ENCODE data around the gene NBAS. TPM values are rescaled to one million over a fixed set of nuclear protein-coding genes. Genes with fewer than 3 reads are reported as not detected.
"Not testable (repeated sequence)": the region's sequence is repeated elsewhere in the genome, so short reads cannot be mapped to it uniquely, and the experiment has no call there.

The NBAS gene
- polyA plus RNA-seq, 1 donor, result 67.3 TPM

DNA sequence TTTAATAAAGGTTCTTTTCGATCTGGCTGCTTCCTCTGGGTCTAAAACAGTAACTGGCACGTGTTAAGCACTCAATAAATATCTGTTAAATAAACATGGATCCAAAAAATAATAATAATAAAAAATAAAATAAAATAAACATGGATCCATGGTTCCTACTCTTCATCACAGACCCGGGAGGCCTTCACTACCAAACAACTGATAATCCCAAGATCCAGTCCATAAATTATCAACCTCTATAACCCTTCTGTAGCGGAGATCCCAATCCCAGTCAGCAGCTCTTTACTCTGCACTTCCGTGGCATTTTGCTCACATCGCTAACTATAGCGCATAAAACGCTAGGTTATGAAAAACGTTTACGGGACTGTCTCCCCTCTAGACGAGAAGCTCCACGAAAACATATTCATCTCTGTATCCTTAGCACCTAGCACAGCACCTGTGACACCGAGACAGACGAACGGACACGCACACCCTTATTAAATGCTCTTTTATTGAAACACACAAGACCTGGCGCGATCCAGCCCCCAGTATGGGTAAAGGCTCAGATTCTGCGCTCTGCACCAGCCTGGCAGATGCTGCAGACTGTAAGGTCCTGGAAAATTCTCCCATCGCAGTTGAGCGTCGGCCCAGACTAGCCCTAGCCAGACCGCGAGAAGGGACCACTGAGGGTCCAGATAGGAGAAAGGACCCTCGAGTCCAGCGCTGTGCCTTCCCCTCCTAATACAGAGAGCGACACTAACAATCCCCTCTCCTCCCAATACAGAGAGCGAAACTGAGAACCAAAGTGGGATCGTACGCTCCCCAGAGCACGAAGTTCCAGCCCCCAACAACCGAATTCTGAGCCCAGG, 770 bp downstream of the NBAS start:
- peak; percentile 43 for DNase-seq

DNA sequence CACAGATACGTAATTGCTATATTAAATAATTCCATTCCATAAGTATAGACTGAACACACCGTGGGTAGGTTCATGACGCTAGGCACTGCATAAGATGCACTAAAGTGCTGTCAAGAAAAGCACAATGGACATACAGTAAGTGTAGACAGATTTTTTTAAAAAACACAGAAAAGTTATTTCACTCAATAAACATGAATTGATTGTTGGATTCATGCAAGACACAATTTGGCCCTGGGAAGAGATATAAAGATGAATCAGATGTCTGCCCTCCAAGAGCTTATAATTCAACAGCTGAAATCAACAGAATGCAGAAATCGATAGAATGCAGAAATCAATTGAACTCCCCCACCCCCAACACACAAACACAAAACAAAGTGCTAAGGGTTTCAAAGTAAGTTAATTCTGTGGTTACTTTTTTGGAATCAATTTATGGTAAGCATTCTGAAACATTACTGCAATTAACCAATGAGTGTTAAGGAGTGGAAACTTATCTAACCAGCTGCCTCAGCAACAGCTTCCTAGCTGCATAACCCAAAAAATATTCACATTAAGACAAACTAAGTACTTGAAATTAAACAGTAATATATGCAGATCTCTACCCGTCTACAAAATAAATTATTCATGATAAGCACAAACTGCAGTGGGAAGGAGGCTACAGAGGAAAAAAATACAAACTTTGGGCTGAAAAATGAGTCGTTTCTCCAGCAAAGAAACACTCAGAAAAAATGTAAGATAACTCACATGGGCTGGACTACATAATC, 1.6 kb downstream of the NBAS start:
- no peak for DNase-seq

- DNase-seq, result no peak
These were observed 3.2 kb downstream of the NBAS start for GRCh38 chr2:15557887-15558311.

GRCh38 chr2:15556311-15556930, 4.7 kb downstream of the NBAS start:
- DNase-seq, result no peak

GRCh38 chr2:15555760-15556193, 5.4 kb downstream of the NBAS start:
- no peak for DNase-seq

DNA sequence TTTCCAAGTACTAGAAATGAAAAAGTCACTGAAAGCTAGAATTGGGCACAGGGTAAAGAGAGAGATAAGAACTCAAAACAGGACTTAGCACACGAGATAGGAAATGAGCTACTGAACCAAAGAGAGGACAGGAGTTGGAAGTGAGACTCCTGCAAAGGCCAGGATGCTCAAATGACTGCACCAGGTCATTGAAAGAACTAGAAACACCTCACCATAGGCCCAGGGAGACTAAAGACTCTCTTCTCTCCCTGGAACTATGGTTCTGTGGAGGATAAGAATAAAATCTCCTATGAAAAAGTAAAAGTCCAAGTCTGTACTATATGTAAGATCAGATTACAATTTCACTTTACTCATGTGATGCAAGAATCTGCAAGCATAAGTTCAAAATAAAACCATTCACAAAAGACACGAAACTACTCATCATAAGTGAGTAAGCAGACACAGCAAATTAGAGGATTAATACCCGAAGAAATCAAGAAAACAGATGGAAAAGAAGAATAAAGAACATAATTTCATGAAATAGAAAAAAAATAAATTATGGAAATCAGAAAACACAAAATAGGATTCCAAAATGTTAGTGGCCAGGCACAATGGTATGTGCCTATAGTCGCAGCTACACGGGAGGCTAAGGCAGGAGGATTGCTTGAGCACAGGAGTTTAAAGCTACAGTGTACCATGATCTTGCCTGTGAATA, 6.5 kb downstream of the NBAS start:
- DNase-seq, result no peak

GRCh38 chr2:15553951-15554350, 7.2 kb downstream of the NBAS start:
- DNase-seq, result no peak

DNA sequence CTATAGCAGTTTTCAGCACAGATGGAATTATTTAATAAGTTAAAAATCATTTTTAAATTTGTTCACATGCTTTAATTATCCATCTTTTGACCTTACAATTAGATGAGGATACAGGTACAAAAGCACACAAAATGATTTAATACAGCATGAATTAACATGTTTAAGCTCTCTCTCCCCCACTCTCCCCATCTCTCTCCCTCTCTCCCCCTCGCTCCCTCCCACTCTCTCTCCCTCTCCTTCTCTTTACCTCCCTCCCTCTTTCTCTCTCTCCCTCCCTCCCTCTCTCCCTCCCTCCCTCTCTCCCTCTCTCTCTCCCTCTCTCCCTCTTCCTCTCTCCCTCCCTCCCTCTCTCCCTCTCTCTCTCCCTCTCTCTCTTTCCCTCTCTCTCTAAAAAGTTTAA, 7.6 kb downstream of the NBAS start:
- DNase-seq, result no peak

DNA sequence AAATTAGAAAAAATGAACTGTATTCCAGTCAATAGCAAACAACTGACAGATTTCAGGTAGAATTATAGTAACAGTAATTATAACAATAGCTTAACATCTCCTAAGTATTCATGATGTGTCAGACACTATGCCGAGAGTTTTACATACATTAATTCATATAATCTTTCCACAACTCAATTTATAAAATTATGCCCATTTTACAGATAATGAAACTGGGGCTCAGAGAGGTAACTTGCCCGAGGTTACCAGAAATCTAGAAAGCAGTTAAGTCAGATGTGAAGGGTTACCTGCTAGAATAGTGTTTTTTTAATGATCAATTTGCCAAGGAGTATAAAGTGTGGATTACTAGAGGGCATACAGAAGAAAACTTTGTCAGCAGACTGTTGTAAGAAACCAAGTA, 12.2 kb downstream of the NBAS start:
- DNase-seq, result no peak

- DNase-seq, result no peak
These were observed 13.8 kb downstream of the NBAS start for GRCh38 chr2:15547115-15547876.

DNA sequence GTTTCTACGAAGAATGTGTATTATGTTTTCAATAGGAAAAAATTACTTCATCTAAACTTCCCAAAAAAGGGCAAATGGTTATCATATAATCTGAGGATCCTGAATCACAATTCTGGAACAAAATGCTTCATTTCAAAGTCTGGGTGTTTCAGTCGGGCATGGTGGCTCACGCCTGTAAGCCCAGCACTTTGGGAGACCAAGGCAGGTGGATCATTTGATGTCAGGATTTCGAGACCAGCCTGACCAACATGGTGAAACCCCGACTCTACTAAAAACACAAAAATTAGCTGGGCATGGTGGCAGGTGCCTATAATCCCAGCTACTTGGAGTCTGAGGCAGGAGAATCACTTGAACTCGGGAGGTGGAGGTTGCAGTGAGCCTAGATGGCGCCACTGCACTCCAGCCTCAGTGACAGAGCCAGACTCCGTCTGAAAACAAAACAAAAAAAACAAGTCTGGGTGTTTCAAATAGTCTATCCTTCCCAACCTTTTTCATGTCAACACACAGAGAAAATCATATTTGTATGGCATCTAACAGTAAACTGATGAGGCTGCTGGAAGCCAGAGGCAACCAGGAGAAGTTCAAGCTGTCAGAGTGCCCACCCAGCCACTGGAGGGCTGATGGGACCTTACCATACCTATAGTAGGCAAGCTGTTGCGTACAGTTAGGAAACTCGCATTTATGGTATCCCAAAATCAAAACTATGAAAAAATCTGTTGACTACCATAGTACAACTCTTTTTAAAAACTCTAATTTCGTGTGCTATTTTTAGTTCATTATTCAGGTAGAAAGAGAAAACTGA, 14.6 kb downstream of the NBAS start:
- no peak for DNase-seq

GRCh38 chr2:15544227-15544626, 16.9 kb downstream of the NBAS start:
- no peak for DNase-seq

GRCh38 chr2:15543541-15543940, 17.6 kb downstream of the NBAS start:
- no peak for DNase-seq

- no peak for DNase-seq
These were observed 18.1 kb downstream of the NBAS start for GRCh38 chr2:15543053-15543452.

- not testable (repeated sequence) for DNase-seq
These were observed 18.9 kb downstream of the NBAS start for GRCh38 chr2:15542269-15542668.

DNA sequence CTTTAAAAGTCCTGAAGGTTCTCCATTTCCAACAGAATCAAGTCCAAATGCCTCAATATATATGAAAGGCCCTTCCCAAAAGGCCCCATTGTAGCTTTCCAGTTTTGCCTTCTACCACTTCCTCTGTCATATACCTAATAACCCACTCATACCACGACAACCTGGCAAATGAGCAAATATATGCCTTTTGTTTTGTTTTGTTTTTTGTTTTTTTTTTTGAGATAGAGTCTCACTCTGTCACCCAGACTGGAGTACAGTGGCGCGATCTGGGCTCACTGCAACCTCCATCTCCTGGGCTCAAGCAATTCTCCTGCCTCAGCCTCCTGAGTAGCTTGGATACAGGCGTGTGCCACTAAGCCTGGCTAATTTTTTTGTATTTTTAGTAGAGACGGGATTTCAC, 20.6 kb downstream of the NBAS start:
- not testable (repeated sequence) for DNase-seq

DNA sequence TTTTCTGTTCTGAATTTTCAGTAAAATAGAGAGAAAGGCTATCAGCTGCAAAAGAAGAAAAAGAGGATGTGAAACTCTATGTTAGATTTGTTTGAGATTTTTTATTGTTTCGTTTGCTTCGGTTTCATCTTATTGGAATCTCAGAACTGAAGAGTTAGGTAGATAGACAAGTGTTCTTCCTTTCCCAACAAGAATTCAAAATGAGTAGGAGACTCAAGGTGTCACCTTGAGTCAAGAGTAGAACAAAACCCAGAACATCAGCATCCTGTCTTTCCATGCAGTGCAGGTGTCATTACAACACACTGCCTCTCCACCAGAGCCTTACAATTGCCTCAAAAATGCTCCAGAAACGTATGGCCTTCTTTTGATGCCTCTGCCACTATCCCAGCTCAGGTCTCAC, 21.1 kb downstream of the NBAS start:
- no peak for DNase-seq

DNA sequence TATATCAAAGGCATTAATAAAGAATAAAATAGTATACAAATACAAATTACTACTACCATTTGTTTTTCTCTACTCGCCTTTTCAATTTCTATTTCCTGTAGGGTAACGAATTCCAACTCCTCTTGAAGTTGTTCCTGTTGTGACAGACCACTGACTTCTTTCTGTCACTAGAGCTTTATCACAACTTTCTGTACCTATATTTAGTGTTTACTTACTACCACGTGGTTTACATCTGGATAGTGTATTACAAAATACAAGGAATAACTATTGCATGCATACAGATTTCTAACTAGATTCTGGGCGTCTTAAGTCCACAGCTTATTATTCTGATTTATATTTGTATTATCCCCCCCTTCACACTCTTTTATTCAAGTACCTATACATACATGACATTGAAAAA, 22.3 kb downstream of the NBAS start:
- no peak for DNase-seq

GRCh38 chr2:15533860-15534480, 27.2 kb downstream of the NBAS start:
- DNase-seq, result no peak

- DNase-seq, result no peak
These were observed 28.1 kb downstream of the NBAS start for GRCh38 chr2:15532996-15533395.

Measured in left kidney (tissue), 2 donors.